Measurements from ENCODE around the gene CSKMT.

DNA sequence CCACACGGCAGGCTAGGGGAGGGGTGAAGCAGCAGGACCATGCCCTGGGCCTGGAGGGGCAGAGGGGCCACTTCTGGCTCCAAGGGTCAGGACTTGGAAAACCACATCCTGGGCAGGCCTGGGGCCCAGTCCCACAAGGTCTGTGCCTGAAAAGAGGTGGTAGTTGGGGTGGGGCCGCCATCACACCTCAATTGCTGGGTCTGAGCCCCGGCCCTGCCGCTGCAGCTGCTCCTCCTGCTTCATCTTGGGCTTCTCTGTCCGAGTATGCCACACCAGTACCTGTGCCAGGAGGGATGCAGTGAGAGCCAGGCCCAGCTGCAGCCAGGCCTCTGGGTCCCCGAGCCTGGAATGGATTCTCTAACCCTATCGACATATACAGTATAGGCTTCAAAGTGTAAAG lies 49.6 kb upstream of the CSKMT start:
- TF ChIP-seq, protein P1, sequence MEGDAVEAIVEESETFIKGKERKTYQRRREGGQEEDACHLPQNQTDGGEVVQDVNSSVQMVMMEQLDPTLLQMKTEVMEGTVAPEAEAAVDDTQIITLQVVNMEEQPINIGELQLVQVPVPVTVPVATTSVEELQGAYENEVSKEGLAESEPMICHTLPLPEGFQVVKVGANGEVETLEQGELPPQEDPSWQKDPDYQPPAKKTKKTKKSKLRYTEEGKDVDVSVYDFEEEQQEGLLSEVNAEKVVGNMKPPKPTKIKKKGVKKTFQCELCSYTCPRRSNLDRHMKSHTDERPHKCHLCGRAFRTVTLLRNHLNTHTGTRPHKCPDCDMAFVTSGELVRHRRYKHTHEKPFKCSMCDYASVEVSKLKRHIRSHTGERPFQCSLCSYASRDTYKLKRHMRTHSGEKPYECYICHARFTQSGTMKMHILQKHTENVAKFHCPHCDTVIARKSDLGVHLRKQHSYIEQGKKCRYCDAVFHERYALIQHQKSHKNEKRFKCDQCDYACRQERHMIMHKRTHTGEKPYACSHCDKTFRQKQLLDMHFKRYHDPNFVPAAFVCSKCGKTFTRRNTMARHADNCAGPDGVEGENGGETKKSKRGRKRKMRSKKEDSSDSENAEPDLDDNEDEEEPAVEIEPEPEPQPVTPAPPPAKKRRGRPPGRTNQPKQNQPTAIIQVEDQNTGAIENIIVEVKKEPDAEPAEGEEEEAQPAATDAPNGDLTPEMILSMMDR (IDR thresholded peaks at IDR 0.05), result no peak
- no peak for TF ChIP-seq ZFX (IDR thresholded peaks at IDR 0.05; ENCODE audit: borderline replicate concordance)

Data from 22Rv1 (cell line).